ENCODE results near the gene DENND1A. TPM values are rescaled to one million over a fixed set of nuclear protein-coding genes. Genes with fewer than 3 reads are reported as not detected.
A peak's percentile ranks its signal among the peaks of the same experiment; 100 is the strongest.
"Not testable (repeated sequence)": the region's sequence is repeated elsewhere in the genome, so short reads cannot be mapped to it uniquely, and the experiment has no call there.

The DENND1A gene
- total and polyA plus RNA-seq, 2 experiments from 2014 or later, result 13.1 to 14.5 TPM

DNA sequence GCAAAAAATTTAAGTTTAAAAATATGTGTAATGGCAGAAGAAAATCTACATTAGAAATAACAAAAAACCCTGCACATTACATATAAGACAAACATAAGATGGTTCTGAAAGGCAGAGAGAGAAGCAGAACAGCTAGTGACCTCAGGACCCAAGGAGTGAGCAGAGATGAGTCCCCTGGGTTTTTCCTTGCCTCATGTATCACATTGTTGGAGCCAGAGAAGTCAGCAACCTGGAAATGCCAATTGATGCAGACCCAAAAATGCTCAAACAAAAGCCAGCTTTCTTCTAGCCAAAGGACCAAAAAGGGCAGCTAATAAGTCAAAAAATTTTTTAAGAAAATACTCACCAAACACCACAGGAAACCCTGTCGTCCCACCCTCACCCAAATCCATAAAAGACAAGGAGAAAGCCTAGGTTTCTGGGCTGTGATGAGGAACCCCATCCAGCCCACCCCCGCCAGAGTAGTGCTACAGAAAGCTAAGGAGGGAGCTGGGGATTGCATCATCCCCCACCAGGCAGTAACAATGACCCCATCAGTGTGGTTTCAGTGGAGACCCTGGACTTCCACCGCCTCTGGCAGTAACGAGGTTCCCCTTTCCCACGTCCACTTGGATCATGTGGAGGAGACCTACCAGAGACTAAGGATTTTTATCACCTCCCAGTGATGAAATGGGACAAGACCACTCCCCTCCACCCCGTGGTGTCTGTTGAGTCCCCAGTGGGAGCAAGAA is 17.6 kb downstream of the DENND1A start:
- no peak for DNase-seq (ENCODE audit: low read depth in 1 of 2, low spot score in 1 of 2)
- Histone ChIP-seq H3K9me3 (ENCODE audit: low read depth) (no peaks in the 10 kb centered on the region), H3K27ac (no peak overlapping the region), H3K27me3 (no peaks in the 10 kb centered on the region), H3K36me3 (no peaks in the 10 kb centered on the region), H3K4me3 (no peak overlapping the region), H3K4me1 (ENCODE audit: low read depth) (no peaks in the 10 kb centered on the region)
- TF ChIP-seq, protein P1, sequence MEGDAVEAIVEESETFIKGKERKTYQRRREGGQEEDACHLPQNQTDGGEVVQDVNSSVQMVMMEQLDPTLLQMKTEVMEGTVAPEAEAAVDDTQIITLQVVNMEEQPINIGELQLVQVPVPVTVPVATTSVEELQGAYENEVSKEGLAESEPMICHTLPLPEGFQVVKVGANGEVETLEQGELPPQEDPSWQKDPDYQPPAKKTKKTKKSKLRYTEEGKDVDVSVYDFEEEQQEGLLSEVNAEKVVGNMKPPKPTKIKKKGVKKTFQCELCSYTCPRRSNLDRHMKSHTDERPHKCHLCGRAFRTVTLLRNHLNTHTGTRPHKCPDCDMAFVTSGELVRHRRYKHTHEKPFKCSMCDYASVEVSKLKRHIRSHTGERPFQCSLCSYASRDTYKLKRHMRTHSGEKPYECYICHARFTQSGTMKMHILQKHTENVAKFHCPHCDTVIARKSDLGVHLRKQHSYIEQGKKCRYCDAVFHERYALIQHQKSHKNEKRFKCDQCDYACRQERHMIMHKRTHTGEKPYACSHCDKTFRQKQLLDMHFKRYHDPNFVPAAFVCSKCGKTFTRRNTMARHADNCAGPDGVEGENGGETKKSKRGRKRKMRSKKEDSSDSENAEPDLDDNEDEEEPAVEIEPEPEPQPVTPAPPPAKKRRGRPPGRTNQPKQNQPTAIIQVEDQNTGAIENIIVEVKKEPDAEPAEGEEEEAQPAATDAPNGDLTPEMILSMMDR (IDR thresholded peaks at IDR 0.05; ENCODE audit: low read depth, low read length), result no peak

DNA sequence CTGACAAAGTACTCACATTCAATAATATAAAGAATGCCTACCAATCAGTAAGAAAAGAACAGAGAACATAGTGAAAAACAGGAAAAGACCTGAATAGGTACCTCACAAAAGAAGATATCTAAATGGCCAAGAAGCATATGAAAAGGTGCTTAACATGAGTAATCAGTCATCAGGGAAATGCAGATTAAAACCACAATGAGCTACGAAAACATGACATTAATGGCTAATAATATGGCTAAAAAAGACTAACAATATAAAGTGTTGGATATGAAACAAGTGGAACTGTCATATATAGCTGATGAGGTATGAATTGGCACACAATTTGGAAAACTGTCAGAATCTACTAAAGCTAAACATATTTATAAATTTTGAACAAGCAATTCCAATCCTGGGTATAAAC is 18.9 kb downstream of the DENND1A start:
- no peak overlapping the region for H3K27ac ChIP-seq
- no peaks in the 10 kb centered on the region for H3K4me1 ChIP-seq (ENCODE audit: low read depth)
- DNase-seq (ENCODE audit: low read depth in 1 of 2, low spot score in 1 of 2), result no peak
- H3K27me3 ChIP-seq, result no peaks in the 10 kb centered on the region
- no peaks in the 10 kb centered on the region for H3K36me3 ChIP-seq
- TF ChIP-seq, protein P1 (IDR thresholded peaks at IDR 0.05; ENCODE audit: low read depth, low read length), result no peak
- no peak overlapping the region for H3K4me3 ChIP-seq
- no peaks in the 10 kb centered on the region for H3K9me3 ChIP-seq (ENCODE audit: low read depth)

DNA sequence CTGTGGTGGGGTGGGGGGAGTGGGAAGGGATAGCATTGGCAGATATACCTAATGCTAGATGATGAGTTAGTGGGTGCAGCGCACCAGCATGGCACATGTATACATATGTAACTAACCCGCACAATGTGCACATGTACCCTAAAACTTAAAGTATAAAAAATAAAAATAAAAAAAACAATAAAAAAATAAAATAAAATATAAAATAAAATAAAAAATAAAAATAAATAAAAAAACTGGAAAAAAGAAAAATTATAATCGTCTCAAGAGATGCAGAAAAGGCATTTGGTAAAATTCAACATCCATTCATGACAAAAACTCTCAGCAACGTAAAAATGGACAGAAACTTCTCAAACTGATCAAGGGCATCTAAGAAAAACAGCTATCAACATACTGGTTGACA is 20.7 kb downstream of the DENND1A start:
- H3K27ac ChIP-seq; H3K9me3 ChIP-seq (ENCODE audit: low read depth); H3K4me1 ChIP-seq (ENCODE audit: low read depth); H3K27me3 ChIP-seq; H3K36me3 ChIP-seq; H3K4me3 ChIP-seq; DNase-seq (ENCODE audit: low read depth in 1 of 2, low spot score in 1 of 2): not testable (repeated sequence)

DNA sequence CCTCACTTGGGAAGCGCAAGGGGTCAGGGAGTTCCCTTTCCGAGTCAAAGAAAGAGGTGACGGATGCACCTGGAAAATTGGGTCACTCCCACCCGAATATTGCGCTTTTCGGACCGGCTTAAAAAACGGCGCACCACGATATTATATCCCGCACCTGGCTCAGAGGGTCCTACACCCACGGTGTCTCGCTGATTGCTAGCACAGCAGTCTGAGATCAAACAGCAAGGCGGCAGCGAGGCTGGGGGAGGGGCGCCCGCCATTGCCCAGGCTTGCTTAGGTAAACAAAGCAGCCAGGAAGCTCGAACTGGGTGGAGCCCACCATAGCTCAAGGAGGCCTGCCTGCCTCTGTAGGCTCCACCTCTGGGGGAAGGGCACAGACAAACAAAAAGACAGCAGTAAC is 26.4 kb downstream of the DENND1A start:
- not testable (repeated sequence) for DNase-seq (ENCODE audit: low read depth in 1 of 2, low spot score in 1 of 2); H3K27ac ChIP-seq; H3K4me1 ChIP-seq (ENCODE audit: low read depth); H3K27me3 ChIP-seq; H3K4me3 ChIP-seq; H3K9me3 ChIP-seq (ENCODE audit: low read depth); H3K36me3 ChIP-seq

DNA sequence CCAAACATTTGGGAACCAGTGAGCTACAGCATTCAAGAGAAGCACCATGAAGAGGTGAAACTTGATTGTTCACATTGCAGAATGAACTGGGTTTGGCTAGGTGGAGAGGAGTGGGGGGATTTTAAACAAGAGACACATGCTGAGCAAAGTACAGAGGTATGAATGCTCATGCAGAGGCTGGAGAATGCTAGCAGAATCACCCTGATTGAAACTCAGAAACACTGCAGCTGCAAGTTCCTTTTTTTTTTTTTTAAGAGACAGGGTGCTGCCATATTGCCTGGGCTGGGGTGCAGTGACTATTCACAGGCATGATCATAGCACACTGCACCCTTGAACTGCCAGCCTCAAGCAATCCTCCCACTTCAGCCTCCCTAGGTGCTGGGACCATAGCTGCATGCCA is 35.1 kb downstream of the DENND1A start:
- Histone ChIP-seq H3K4me1 (ENCODE audit: low read depth) (no peaks in the 10 kb centered on the region), H3K4me3 (no peak overlapping the region), H3K9me3 (ENCODE audit: low read depth) (no peaks in the 10 kb centered on the region), H3K36me3 (no peaks in the 10 kb centered on the region), H3K27me3 (no peaks in the 10 kb centered on the region), H3K27ac (no peak overlapping the region)
- TF ChIP-seq, protein P1 (IDR thresholded peaks at IDR 0.05; ENCODE audit: low read depth, low read length), result no peak
- no peak for DNase-seq (ENCODE audit: low read depth in 1 of 2, low spot score in 1 of 2)

DNA sequence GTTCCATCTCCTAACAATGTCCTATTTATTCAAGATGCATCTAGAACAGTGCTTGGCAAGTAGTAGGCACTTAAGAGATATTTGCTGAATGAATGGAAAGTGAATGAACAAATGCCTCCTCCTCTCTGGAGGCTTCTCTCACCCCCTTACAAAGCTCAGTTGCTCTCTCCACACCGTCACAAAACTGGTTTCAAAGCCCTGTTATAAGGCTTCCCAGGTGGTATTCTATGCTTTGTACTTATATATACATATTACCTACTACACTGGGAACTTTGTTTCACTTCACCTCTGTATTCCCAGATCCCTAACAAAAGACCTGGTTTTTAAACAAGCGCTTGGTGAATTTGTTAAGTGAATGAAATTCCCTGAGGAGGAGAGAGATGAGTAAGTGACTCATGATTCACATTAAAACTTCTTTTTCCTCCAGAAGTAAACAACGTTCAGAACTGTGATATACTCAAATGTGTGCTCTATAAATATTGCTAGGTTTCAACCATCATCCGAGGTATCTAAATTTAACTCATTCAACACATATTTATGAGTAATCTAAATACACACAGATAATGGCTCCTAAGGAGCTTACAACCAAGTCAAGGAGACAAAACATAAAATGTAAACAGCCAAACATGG is 36.0 kb downstream of the DENND1A start:
- Histone ChIP-seq H3K36me3 (no peaks in the 10 kb centered on the region), H3K27ac (no peak overlapping the region), H3K4me3 (no peak overlapping the region), H3K9me3 (ENCODE audit: low read depth) (no peaks in the 10 kb centered on the region), H3K4me1 (ENCODE audit: low read depth) (no peaks in the 10 kb centered on the region), H3K27me3 (no peaks in the 10 kb centered on the region)
- TF ChIP-seq, protein P1 (IDR thresholded peaks at IDR 0.05; ENCODE audit: low read depth, low read length), result no peak
- peak in 1 of 2 donors; percentile 30 for DNase-seq (ENCODE audit: low read depth in 1 of 2, low spot score in 1 of 2)
